Lower leg skin (tissue), 4 donors: Measurements from ENCODE around the gene PSIP1. TPM values are rescaled to one million over a fixed set of nuclear protein-coding genes. Genes with fewer than 3 reads are reported as not detected.
"Not testable (repeated sequence)": the region's sequence is repeated elsewhere in the genome, so short reads cannot be mapped to it uniquely, and the experiment has no call there.

ENCODE experiments used
- DNase-seq, 2 donors: peaks; one replicate each; pipeline ENCODE4 v3.0.0-alpha.2; 2019; ENCODE audit warnings: low spot score in 2 of 2
- H3K4me3 ChIP-seq: fragments of 200-600 bp; sonication (generic); 2 replicates; pipeline ENCODE4 v1.5.1; 2017; ENCODE audit warnings: mild to moderate bottlenecking, low read depth; ENCODE audit not compliant: poor library complexity, severe bottlenecking
- POLR2A ChIP-seq, 2 donors: fragments of 450-650 bp; IDR thresholded peaks; one replicate each; pipeline ENCODE4 v1.6.1; 2016 to 2017; ENCODE audit warnings: antibody characterized with exemption in 2 of 2, mild to moderate bottlenecking in 1 of 2, moderate library complexity in 1 of 2
- WGBS, 2 donors: methylation state at CpG; one replicate each; pipeline ENCODE4 v1.1.5; 2018; 5-methylcytosine and 5-hydroxymethylcytosine counted together
- intact Hi-C: fragments of 100-400 bp; cut with DNase I; formaldehyde crosslinking; loops from one replicate; pipeline ENCODE4 v1.15.0; 2023; ENCODE audit warnings: low total_unique reads
- total RNA-seq, 4 donors: library from RNA; depleted of rRNA; stranded (reverse); fragments of >200 nt; gene quantifications; one replicate each; pipeline ENCODE4 v1.1.0, GENCODE V29; 2016
- TF ChIP-seq, protein P1 (sequence below), 3 donors: fragments of 450-650 bp; IDR thresholded peaks; one replicate each; pipeline ENCODE4 v1.5.1; 2016; ENCODE audit warnings: antibody characterized with exemption in 3 of 3, mild to moderate bottlenecking in 3 of 3, moderate library complexity in 2 of 3

The PSIP1 gene
- total RNA-seq, 4 donors from 2014 or later = 12.9 to 31.7 (median 17.7) TPM

- 90 to 91% methylated on average over 2 of the region's 2 CpGs for WGBS, 2 donors
- no peak for DNase-seq
- intact Hi-C loops = no loop called here
- TF ChIP-seq, protein P1, sequence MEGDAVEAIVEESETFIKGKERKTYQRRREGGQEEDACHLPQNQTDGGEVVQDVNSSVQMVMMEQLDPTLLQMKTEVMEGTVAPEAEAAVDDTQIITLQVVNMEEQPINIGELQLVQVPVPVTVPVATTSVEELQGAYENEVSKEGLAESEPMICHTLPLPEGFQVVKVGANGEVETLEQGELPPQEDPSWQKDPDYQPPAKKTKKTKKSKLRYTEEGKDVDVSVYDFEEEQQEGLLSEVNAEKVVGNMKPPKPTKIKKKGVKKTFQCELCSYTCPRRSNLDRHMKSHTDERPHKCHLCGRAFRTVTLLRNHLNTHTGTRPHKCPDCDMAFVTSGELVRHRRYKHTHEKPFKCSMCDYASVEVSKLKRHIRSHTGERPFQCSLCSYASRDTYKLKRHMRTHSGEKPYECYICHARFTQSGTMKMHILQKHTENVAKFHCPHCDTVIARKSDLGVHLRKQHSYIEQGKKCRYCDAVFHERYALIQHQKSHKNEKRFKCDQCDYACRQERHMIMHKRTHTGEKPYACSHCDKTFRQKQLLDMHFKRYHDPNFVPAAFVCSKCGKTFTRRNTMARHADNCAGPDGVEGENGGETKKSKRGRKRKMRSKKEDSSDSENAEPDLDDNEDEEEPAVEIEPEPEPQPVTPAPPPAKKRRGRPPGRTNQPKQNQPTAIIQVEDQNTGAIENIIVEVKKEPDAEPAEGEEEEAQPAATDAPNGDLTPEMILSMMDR (IDR thresholded peaks at IDR 0.05) = no peak
- TF ChIP-seq POLR2A (IDR thresholded peaks at IDR 0.05) = no peak
- H3K4me3 ChIP-seq = no peak overlapping the region
Measured at GRCh38 chr9:15542624-15543023, 31.9 kb upstream of the PSIP1 start.

- 42 to 58% methylated on average over 2 of the region's 2 CpGs for WGBS, 2 donors
- intact Hi-C loops = no loop called here
Measured at GRCh38 chr9:15541872-15542271, 31.1 kb upstream of the PSIP1 start.

DNA sequence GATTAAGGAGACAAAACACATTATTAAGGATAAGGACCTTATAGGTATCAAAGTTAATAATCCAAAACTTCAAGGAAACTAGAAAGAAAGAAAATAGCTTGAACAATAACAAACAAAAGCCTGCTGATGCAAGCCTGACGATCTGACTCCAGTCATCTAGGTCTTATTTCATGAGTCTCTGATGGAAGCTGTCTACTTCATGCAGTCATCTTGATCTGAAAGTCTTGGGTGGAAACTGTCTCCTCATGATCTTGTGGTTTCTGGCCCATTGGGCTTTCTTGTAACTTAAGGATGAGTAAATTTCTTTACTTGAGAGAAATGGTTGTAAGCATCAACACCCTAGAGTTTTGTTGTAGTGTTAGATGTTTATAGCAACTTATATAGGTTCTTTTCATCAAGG, 20.6 kb upstream of the PSIP1 start:
- DNase-seq = no peak
- no peak for TF ChIP-seq POLR2A (IDR thresholded peaks at IDR 0.05)
- TF ChIP-seq, protein P1 (IDR thresholded peaks at IDR 0.05) = no peak
- 37 to 45% methylated on average over 1 of the region's 1 CpG for WGBS, 2 donors
- H3K4me3 ChIP-seq = no peak overlapping the region
- intact Hi-C loops = no loop called here

More at GRCh38 chr9:15541872-15542271, 31.1 kb upstream of the PSIP1 start:
- no peak for DNase-seq
- no peak overlapping the region for H3K4me3 ChIP-seq
- TF ChIP-seq, protein P1 (IDR thresholded peaks at IDR 0.05) = no peak
- TF ChIP-seq POLR2A (IDR thresholded peaks at IDR 0.05) = no peak

DNA sequence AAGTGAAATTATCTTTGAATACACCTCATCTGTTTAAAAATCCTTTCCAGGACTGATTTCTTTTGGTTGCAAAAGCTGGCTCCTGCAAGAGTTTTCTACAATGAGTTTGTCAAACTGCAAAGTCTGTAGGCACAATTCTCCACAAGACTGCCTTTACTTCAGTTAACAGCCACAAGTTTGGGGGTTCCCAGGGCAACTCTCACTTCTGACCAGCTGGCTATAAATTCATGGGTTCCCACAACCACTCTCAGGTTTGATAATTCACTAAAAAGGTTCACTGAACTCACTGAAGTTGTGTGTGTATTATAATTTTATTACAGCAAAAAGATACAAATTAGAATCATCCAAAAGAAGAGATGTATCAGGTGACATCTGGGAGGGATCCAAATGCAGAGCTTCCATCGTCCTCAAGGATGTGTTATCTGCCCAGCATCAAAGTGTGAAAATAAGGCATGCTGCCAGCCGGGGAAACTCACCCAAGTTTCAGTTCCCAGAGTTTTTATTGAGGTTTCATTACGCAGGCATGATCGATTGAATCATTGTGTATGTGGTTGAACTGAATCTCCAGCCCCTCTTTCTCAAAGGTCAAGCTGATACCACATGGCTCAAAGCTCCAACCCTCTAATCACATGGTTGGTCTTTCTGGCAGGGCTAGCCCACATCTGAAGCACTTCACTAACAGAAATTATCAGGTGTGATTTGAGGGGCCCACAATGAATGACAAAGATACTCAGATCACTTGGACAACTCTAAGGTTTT, 19.0 kb upstream of the PSIP1 start:
- TF ChIP-seq POLR2A (IDR thresholded peaks at IDR 0.05) = no peak
- TF ChIP-seq, protein P1 (IDR thresholded peaks at IDR 0.05) = no peak
- intact Hi-C loops = no loop called here
- DNase-seq = no peak
- no peak overlapping the region for H3K4me3 ChIP-seq
- WGBS, 2 donors = 51 to 65% methylated on average over 4 of the region's 4 CpGs

DNA sequence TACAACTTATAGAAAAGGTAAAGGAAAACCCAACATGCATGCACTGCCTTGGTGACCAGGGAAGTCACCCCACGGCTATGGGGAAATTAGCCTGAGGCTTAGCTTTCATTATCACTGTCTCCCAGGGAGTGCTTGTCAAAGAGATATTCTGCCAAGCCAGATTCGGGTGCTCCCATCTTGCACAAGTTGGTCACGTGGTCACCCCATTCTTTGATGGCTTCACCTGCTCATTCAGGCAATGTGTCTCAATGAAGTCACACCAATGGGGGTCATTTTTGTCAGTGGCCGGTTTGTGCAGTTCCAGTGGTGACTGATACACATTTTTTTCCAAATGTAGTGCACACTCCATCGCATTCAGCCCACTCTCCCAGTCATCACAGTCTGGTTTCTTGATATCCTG, 16.3 kb upstream of the PSIP1 start:
- intact Hi-C loops, H3K4me3 ChIP-seq, DNase-seq: not testable (repeated sequence)
- 82 to 87% methylated on average over 5 of the region's 5 CpGs for WGBS, 2 donors

- DNase-seq = no peak
- no peak overlapping the region for H3K4me3 ChIP-seq
- 73 to 95% methylated on average over 2 of the region's 2 CpGs for WGBS, 2 donors
- TF ChIP-seq POLR2A (IDR thresholded peaks at IDR 0.05) = no peak
- TF ChIP-seq, protein P1 (IDR thresholded peaks at IDR 0.05) = no peak
- intact Hi-C loops = no loop called here
Measured at GRCh38 chr9:15525958-15526357, 15.2 kb upstream of the PSIP1 start.
